HCT116 (cell line): ENCODE results near the gene LDLR. TPM values are rescaled to one million over a fixed set of nuclear protein-coding genes. Genes with fewer than 3 reads are reported as not detected.

Experiments used
- ATAC-seq: fragments of 200-7000 bp; cut with Tn5 transposase; 2 replicates; pipeline ENCODE4 v1.9.1; 2020; ENCODE audit warnings: mild to moderate bottlenecking, moderate library complexity
- BruUV-seq: library from RNA; stranded (reverse); fragments of 400-500 nt; replicated peaks from 2 replicates; lab custom pipeline; 2021; lab: Mats Ljungman, UMichigan
- CTCF ChIA-PET: fragments of 300-600 bp; sonication (Branson Sonifier 250); formaldehyde crosslinking; loops from one replicate; lab custom pipeline; 2021; ENCODE audit warnings: antibody characterized with exemption; lab: Charles Lee
- POLR2A ChIA-PET: fragments of 300-600, 350-600 bp; sonication (Branson Sonifier 250); formaldehyde crosslinking; loops from one replicate; lab custom pipeline; 2021; ENCODE audit warnings: antibody characterized with exemption; lab: Charles Lee
- RAD21 ChIA-PET, 2 experiments: fragments of 300-600 bp; sonication (Branson Sonifier 250); formaldehyde crosslinking; loops; one replicate each; lab custom pipeline; 2023; ENCODE audit warnings: low total read pairs in 2 of 2; ENCODE audit not compliant: uncharacterized antibody in 2 of 2, unreplicated experiment in 2 of 2, low non-redundant PET in 1 of 2; lab: Charles Lee
- DNase-seq: peaks from one replicate; pipeline ENCODE4 v3.0.0-alpha.2; 2010; ENCODE audit warnings: low read depth, low spot score
- H2AFZ ChIP-seq: fragments of 200-600 bp; shearing (Covaris generic), sonication (generic); 2 replicates; pipeline ENCODE4 v1.6.1; 2017; ENCODE audit warnings: low read depth, mixed run types, mixed read lengths, antibody characterized with exemption, low read length; ENCODE audit not compliant: poor library complexity, severe bottlenecking
- H3K27ac ChIP-seq: 2 replicates; pipeline ENCODE4 v1.5.1; 2012; ENCODE audit warnings: low read depth, low read length
- H3K27me3 ChIP-seq: fragments of 200-600 bp; sonication (generic); 2 replicates; pipeline ENCODE4 v1.6.1; 2016; ENCODE audit warnings: mixed run types, low read length, mixed read lengths; ENCODE audit not compliant: insufficient read depth
- H3K36me3 ChIP-seq, 2 experiments: fragments of 200-500 bp in 1 of 2; fragments of 200-600 bp in 1 of 2; sonication (Bioruptor generic) in 1 of 2; sonication (generic) in 1 of 2; 2 replicates each; pipeline versions ENCODE4 v1.5.1 to v1.6.1; 2014 to 2016; ENCODE audit warnings: low read length in 2 of 2, inconsistent platforms in 1 of 2, mixed read lengths in 1 of 2, mixed run types in 1 of 2; ENCODE audit not compliant: insufficient read depth in 2 of 2, control insufficient read depth in 1 of 2
- H3K4me1 ChIP-seq, 2 experiments: fragments of 200-600 bp in 1 of 2; sonication (generic) in 1 of 2; 2 replicates each; pipeline versions ENCODE4 v1.5.1 to v1.6.1; 2012 to 2017; ENCODE audit warnings: low read length in 2 of 2, inconsistent platforms in 1 of 2, mild to moderate bottlenecking in 1 of 2, mixed read lengths in 1 of 2, mixed run types in 1 of 2, moderate library complexity in 1 of 2; ENCODE audit not compliant: insufficient read depth in 2 of 2, control insufficient read depth in 1 of 2
- H3K4me2 ChIP-seq: fragments of 200-600 bp; sonication (generic); 2 replicates; pipeline ENCODE4 v1.6.1; 2017; ENCODE audit warnings: mixed run types, low read length, mixed read lengths
- H3K4me3 ChIP-seq, 2 experiments: fragments of 200-600 bp in 1 of 2; sonication (generic) in 1 of 2; replicated peaks in 1 of 2; 2 replicates each; pipeline ENCODE4 v1.5.1; 2011 to 2016; ENCODE audit warnings: low read length in 2 of 2, control low read depth in 1 of 2, low read depth in 1 of 2, mild to moderate bottlenecking in 1 of 2, mixed read lengths in 1 of 2, mixed run types in 1 of 2
- H3K79me2 ChIP-seq: fragments of 200-600 bp; sonication (generic); 2 replicates; pipeline ENCODE4 v1.6.1; 2017; ENCODE audit warnings: mild to moderate bottlenecking, mixed run types, low read length, moderate library complexity, mixed read lengths; ENCODE audit not compliant: insufficient read depth
- H3K9ac ChIP-seq: fragments of 200-600 bp; sonication (generic); 2 replicates; pipeline ENCODE4 v1.6.1; 2016; ENCODE audit warnings: low read length, mixed read lengths
- H3K9me2 ChIP-seq: fragments of 200-600 bp; sonication (generic), shearing (Covaris generic); 2 replicates; pipeline ENCODE4 v1.6.1; 2017; ENCODE audit warnings: mixed run types, mild to moderate bottlenecking, moderate library complexity; ENCODE audit not compliant: insufficient read depth
- H3K9me3 ChIP-seq, 2 experiments: fragments of 200-500 bp in 1 of 2; fragments of 200-600 bp in 1 of 2; sonication (Bioruptor generic) in 1 of 2; sonication (generic) in 1 of 2; 2 replicates each; pipeline ENCODE4 v1.6.1; 2014 to 2017; ENCODE audit warnings: low read length in 2 of 2, mixed read lengths in 2 of 2, inconsistent platforms in 1 of 2, low read depth in 1 of 2, mild to moderate bottlenecking in 1 of 2, mixed run types in 1 of 2, moderate library complexity in 1 of 2; ENCODE audit not compliant: control insufficient read depth in 1 of 2, insufficient read depth in 1 of 2
- H4K20me1 ChIP-seq: fragments of 200-600 bp; sonication (generic), shearing (Covaris generic); 2 replicates; pipeline ENCODE4 v1.6.1; 2017; ENCODE audit warnings: mixed run types, mild to moderate bottlenecking, moderate library complexity; ENCODE audit not compliant: insufficient read depth
- ELF1 ChIP-seq: IDR thresholded peaks from 2 replicates; pipeline ENCODE4 v1.6.1; 2012; ENCODE audit warnings: low read depth, borderline replicate concordance
- EZH2 ChIP-seq: fragments of 200-600 bp; sonication (generic); IDR thresholded peaks from 2 replicates; pipeline ENCODE4 v1.6.1; 2017; ENCODE audit warnings: antibody characterized with exemption, mixed run types
- JUND ChIP-seq: IDR thresholded peaks from 2 replicates; pipeline ENCODE4 v1.6.1; 2012
- POLR2A ChIP-seq: IDR thresholded peaks from 2 replicates; pipeline ENCODE4 v1.7.0; 2011; ENCODE audit warnings: borderline replicate concordance; ENCODE audit not compliant: insufficient read depth, insufficient read length; ENCODE audit errors: extremely low read depth
- POLR2AphosphoS5 ChIP-seq: IDR thresholded peaks from 2 replicates; pipeline ENCODE4 v1.6.1; 2011; ENCODE audit warnings: mild to moderate bottlenecking, low read depth, low read length, moderate library complexity
- SP1 ChIP-seq: IDR thresholded peaks from 2 replicates; pipeline ENCODE4 v1.6.1; 2012; ENCODE audit warnings: low read depth
- SRF ChIP-seq: IDR thresholded peaks from 2 replicates; pipeline ENCODE4 v1.6.1; 2012; ENCODE audit warnings: low read depth
- ZNF274 ChIP-seq: fragments of 200-500 bp; sonication (Bioruptor generic); IDR thresholded peaks from 2 replicates; pipeline ENCODE4 v1.6.1; 2014; ENCODE audit warnings: mild to moderate bottlenecking, low read depth, low read length, inconsistent platforms
- intact Hi-C: fragments of 100-400 bp; cut with micrococcal nuclease; formaldehyde crosslinking; loops from 2 replicates; pipeline ENCODE4 v1.10.0; 2022
- total RNA-seq: library from RNA; stranded (reverse); gene quantifications from one replicate; pipeline ENCODE4 v1.2.1, GENCODE V29; 2021; ENCODE audit not compliant: unreplicated experiment
- TF ChIP-seq, protein P1 (sequence below): IDR thresholded peaks from 2 replicates; pipeline ENCODE4 v1.6.1; 2012; ENCODE audit warnings: low read depth
- TF ChIP-seq, protein P2 (sequence below): IDR thresholded peaks from 2 replicates; pipeline ENCODE4 v1.6.1; 2012

LDLR gene
- total RNA-seq, 1 experiment from 2014 or later: 92.4 TPM

DNA sequence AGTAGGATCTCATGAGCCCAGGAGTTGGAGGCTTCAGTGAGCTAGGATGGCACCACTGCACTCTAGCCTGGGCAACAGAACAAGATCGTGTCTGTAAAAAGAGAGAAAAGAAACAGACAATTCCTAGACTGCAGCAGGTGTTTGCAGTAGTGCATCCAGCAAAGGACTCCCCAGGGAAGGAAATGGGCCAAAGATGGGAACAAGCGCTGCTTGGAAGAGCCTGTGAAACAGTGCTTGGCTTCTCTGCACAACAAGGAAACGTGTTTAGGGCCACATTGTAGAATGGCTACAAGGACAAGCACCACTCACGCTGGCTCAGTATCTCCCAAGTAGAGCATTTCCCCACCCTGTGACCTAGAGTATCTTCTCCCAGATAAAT lies 35.5 kb upstream of the LDLR start:
- no peak for TF ChIP-seq JUND
- TF ChIP-seq SRF: no peak
- no peak for TF ChIP-seq SP1
- TF ChIP-seq, protein P1, sequence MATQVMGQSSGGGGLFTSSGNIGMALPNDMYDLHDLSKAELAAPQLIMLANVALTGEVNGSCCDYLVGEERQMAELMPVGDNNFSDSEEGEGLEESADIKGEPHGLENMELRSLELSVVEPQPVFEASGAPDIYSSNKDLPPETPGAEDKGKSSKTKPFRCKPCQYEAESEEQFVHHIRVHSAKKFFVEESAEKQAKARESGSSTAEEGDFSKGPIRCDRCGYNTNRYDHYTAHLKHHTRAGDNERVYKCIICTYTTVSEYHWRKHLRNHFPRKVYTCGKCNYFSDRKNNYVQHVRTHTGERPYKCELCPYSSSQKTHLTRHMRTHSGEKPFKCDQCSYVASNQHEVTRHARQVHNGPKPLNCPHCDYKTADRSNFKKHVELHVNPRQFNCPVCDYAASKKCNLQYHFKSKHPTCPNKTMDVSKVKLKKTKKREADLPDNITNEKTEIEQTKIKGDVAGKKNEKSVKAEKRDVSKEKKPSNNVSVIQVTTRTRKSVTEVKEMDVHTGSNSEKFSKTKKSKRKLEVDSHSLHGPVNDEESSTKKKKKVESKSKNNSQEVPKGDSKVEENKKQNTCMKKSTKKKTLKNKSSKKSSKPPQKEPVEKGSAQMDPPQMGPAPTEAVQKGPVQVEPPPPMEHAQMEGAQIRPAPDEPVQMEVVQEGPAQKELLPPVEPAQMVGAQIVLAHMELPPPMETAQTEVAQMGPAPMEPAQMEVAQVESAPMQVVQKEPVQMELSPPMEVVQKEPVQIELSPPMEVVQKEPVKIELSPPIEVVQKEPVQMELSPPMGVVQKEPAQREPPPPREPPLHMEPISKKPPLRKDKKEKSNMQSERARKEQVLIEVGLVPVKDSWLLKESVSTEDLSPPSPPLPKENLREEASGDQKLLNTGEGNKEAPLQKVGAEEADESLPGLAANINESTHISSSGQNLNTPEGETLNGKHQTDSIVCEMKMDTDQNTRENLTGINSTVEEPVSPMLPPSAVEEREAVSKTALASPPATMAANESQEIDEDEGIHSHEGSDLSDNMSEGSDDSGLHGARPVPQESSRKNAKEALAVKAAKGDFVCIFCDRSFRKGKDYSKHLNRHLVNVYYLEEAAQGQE: no peak
- Histone ChIP-seq H3K9ac (no peak overlapping the region), H3K4me2 (no peak overlapping the region), H3K36me3 (peaks cover 0 to 22% of the 10 kb centered on the region in 2 experiments; a peak in 2 of 4 replicates), H3K4me3 (no peak overlapping the region), H3K79me2 (peaks cover 6% of the 10 kb centered on the region; the same call in 1 of the 2 replicates), H3K9me2 (no peaks in the 10 kb centered on the region), H3K4me1 (no peaks in the 10 kb centered on the region), H2AFZ (no peak overlapping the region), H3K9me3 (no peaks in the 10 kb centered on the region), H3K27ac (no peak overlapping the region), H4K20me1 (no peaks in the 10 kb centered on the region), H3K27me3 (no peaks in the 10 kb centered on the region)
- ATAC-seq (no peak), DNase-seq (no peak)
- ChIA-PET CTCF (no interaction called here), RAD21 (no interaction called here), POLR2A (no interaction called here)
- BruUV-seq: no TSS peak
- intact Hi-C loops: no loop called here

DNA sequence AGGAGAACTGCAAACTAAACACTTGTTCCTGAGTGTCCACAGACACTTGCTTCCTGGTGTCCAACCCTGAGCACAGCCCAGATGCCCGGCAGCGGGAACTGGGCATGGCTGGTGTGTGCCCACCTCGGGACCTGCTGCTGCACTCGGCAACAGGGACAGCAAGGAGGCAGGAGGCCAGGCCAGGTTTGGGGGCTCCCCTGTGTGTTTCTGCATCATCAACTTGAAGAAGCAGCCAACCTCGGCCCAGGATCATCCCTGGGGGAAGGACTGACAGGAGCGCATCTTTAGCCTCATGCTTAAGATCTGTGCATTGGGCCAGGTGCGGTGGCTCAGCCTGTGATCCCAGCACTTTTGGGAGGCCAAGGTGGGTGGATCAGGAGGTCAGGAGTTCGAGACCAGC lies 35.1 kb upstream of the LDLR start:
- RAD21 ChIA-PET: no interaction called here
- no peak for ATAC-seq
- Histone ChIP-seq H3K27me3 (no peaks in the 10 kb centered on the region), H3K9ac (no peak overlapping the region), H2AFZ (no peak overlapping the region), H3K4me1 (no peaks in the 10 kb centered on the region), H3K9me3 (no peaks in the 10 kb centered on the region), H3K36me3 (peaks cover 0 to 21% of the 10 kb centered on the region in 2 experiments; a peak in 2 of 4 replicates), H3K79me2 (peaks cover 3% of the 10 kb centered on the region; the same call in 1 of the 2 replicates), H3K4me2 (no peak overlapping the region), H3K27ac (no peak overlapping the region), H3K4me3 (no peak overlapping the region), H4K20me1 (no peaks in the 10 kb centered on the region), H3K9me2 (no peaks in the 10 kb centered on the region)
- CTCF ChIA-PET: no interaction called here
- DNase-seq: no peak
- BruUV-seq: no TSS peak
- intact Hi-C loops: no loop called here
- no peak for TF ChIP-seq SP1
- TF ChIP-seq ELF1: no peak
- TF ChIP-seq, protein P2, sequence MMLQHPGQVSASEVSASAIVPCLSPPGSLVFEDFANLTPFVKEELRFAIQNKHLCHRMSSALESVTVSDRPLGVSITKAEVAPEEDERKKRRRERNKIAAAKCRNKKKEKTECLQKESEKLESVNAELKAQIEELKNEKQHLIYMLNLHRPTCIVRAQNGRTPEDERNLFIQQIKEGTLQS: no peak
- no peak for TF ChIP-seq JUND
- no peak for TF ChIP-seq ZNF274
- TF ChIP-seq EZH2: no peak
- TF ChIP-seq POLR2AphosphoS5: no peak
- no peak for TF ChIP-seq POLR2A
- POLR2A ChIA-PET: no interaction called here
